Glutamatergic neuron (in vitro differentiated cells): ENCODE data around the gene GFPT2. TPM values are rescaled to one million over a fixed set of nuclear protein-coding genes. Genes with fewer than 3 reads are reported as not detected.

Experiments
- DNase-seq: peaks from one replicate; pipeline ENCODE4 v3.0.0; 2022
- H3K27ac Mint-ChIP-seq: one replicate; pipeline ENCODE4 v1.8.0; 2020; ENCODE audit warnings: mild to moderate bottlenecking, mixed read lengths, inconsistent platforms; ENCODE audit not compliant: unreplicated experiment
- H3K27me3 Mint-ChIP-seq: one replicate; pipeline ENCODE4 v1.8.0; 2020; ENCODE audit warnings: mild to moderate bottlenecking, moderate library complexity, mixed read lengths, inconsistent platforms; ENCODE audit not compliant: unreplicated experiment
- H3K36me3 Mint-ChIP-seq: one replicate; pipeline ENCODE4 v1.8.0; 2020; ENCODE audit warnings: mild to moderate bottlenecking, mixed read lengths, inconsistent platforms; ENCODE audit not compliant: unreplicated experiment
- H3K4me1 Mint-ChIP-seq: one replicate; pipeline ENCODE4 v1.8.0; 2020; ENCODE audit warnings: mild to moderate bottlenecking, low read depth, mixed read lengths, inconsistent platforms; ENCODE audit not compliant: unreplicated experiment
- H3K4me3 Mint-ChIP-seq: one replicate; pipeline ENCODE4 v1.8.0; 2020; ENCODE audit warnings: mild to moderate bottlenecking, mixed read lengths, inconsistent platforms; ENCODE audit not compliant: unreplicated experiment
- H3K9me3 Mint-ChIP-seq: one replicate; pipeline ENCODE4 v1.8.0; 2020; ENCODE audit warnings: mild to moderate bottlenecking, moderate library complexity, mixed read lengths, inconsistent platforms; ENCODE audit not compliant: unreplicated experiment
- CTCF ChIP-seq: fragments of 200-600 bp; sonication (generic); IDR thresholded peaks from one replicate; pipeline ENCODE4 v1.5.0; 2021; ENCODE audit not compliant: partially characterized antibody, unreplicated experiment
- total RNA-seq: library from RNA; stranded (reverse); fragmentation: NEBNext Ultra II Directional; extraction: Animal tissue kit (Norgen Biotek cat#: 25700); gene quantifications from one replicate; pipeline ENCODE4 v1.2.1, GENCODE V29; 2021; ENCODE audit not compliant: unreplicated experiment

Gene GFPT2
- total RNA-seq, 1 donor from 2014 or later: 11.6 TPM

GRCh38 chr5:180294411-180294810 is 58.7 kb downstream of the GFPT2 start:
- H3K36me3 Mint-ChIP-seq: peaks cover 9% of the 10 kb centered on the region
- H3K27ac Mint-ChIP-seq: no peak overlapping the region
- no peak overlapping the region for H3K4me3 Mint-ChIP-seq
- H3K9me3 Mint-ChIP-seq: peaks cover 20% of the 10 kb centered on the region
- no peak for TF ChIP-seq CTCF
- no peak for DNase-seq
- peaks cover 13% of the 10 kb centered on the region for H3K27me3 Mint-ChIP-seq
- H3K4me1 Mint-ChIP-seq: peaks cover 13% of the 10 kb centered on the region

DNA sequence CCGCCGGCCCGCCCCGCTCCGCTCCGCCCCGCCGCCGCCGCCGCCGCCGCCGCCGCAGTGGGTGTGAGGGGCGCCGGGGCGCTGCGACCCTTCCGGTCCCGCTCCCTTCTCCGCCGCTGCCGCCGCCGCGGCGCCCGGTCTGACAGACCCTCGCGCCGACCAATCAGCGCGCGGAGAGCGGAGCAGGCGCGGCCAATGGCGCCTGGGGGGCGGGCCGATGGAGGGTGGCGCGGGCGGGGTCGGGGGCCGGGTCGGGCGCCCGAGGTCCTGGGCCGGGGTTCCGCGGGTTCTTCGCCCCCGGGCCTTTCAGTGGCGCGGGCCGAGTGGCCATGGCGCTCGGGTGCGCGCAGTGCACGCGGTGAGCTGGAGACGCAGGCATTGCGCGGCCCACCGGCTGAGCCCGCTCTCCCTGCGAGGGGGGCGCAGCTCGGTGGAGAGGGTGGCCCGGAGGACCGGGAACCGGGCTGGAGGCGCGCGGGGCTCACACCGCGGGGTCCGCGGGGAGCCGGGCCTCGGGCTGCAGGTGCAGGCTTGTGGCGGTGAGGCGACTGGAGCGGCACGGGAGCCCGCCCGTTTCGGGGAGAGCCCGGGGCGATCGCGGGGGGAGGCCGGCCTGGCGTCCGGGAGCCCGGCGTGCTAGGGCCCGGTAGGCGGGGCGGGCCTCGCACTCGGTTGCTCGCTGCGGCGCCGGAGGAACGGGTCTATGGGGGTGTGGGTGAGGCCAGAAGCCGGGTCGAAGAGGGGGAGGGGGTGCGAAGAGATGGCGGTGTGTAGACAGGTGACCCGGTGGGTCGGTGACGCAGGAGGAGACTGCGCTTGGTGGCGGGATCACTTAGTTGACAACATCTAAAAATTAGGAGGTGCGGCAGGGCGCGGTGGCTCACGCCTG is 60.9 kb downstream of the GFPT2 start, which contains the start of gene MAPK9:
Gene MAPK9 (minus strand): TSS at position 141 of the 889 bp plus-strand sequence. CDS start 11,522 bp downstream, outside the sequence.
- H3K27ac Mint-ChIP-seq: peak within 1 kb of the TSS; percentile 87
- peaks cover 22% of the 10 kb centered on the region for H3K4me1 Mint-ChIP-seq
- H3K4me3 Mint-ChIP-seq: peak within 1 kb of the TSS; percentile 95
- no peak for TF ChIP-seq CTCF
- H3K36me3 Mint-ChIP-seq: peaks cover 6% of the 10 kb centered on the region
- peaks cover 9% of the 10 kb centered on the region for H3K27me3 Mint-ChIP-seq
- H3K9me3 Mint-ChIP-seq: peaks cover 18% of the 10 kb centered on the region
- peak; percentile 90 for DNase-seq

DNA sequence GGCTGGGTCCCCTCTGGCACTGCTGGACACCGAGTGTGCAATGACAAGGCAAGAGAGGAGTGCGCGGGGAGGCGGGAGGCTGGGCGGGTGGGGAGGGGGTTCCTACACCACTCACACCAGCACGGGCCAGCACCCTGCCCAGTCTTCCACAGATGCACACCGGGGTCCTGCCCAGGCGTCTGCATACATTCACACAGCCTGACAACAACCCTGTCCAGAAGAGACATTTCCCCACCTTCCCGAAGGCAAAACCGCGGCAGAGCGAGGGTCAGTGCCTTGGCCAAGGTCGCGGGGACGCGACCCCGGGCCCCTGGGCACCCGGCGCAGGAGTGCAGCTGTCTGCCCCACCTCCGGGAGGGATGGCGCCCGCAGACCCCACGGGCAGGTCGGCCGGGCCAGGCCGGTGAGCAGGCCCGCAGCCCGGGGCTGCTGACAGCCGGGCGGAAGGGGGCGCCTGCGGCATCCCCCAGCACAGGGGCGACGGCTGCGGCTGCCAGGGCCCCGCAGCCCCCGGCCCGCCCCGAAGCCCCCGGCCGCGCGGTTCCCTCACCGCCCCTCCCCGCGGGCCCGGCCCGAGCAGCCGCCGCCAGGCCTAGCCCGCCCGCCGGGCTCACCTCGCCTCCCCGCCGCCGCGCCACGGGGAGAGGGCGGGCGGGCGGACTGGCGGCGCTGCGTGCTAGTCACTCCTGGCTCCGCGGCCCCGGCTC is 61.7 kb downstream of the GFPT2 start:
- Mint-ChIP-seq H3K27me3 (peaks cover 9% of the 10 kb centered on the region), H3K4me1 (peaks cover 22% of the 10 kb centered on the region), H3K36me3 (peaks cover 6% of the 10 kb centered on the region), H3K9me3 (peaks cover 18% of the 10 kb centered on the region), H3K4me3 (peak overlapping the region; percentile 92), H3K27ac (peak overlapping the region; percentile 85)
- no peak for TF ChIP-seq CTCF
- DNase-seq: peak; percentile 62

DNA sequence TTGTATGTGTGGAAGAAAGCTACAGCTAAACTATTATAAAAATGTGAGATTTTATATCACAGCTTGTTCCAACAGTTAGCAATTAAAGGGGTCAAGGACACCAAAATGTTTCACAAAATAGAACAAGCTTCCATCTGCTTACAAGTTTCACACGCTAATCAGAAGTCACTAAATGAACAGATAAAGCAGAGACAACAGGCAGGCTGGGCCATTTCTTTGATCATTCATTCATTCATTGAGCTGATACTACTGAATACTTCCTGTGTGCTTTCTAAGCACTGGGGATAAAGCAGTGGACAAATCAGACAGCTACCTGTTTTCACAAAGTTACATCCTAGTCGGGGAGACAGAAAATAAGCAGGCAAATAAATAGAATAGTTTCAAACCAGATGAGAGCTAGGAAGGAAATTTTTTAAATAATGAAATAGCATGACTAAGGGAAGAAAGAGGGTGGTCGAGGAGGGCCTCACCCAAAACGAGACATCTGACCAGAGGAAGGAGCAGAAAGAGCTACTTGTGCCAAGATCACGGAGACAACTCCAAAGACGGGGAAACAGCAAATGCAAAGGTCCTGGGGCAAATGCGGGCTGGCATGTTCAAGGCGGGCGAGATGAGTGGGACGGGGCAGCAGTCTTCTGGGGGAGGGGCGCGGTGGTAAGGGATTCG is 62.4 kb downstream of the GFPT2 start:
- peaks cover 6% of the 10 kb centered on the region for H3K36me3 Mint-ChIP-seq
- no peak for DNase-seq
- H3K27ac Mint-ChIP-seq: peak overlapping the region; percentile 85
- peaks cover 9% of the 10 kb centered on the region for H3K27me3 Mint-ChIP-seq
- peaks cover 16% of the 10 kb centered on the region for H3K9me3 Mint-ChIP-seq
- H3K4me3 Mint-ChIP-seq: peak overlapping the region; percentile 92
- TF ChIP-seq CTCF: no peak
- peaks cover 22% of the 10 kb centered on the region for H3K4me1 Mint-ChIP-seq
